K562 (cell line): Measurements from ENCODE around the gene F11R. TPM values are rescaled to one million over a fixed set of nuclear protein-coding genes. Genes with fewer than 3 reads are reported as not detected.

Experiments used
- ARID4B ChIP-seq: sonication (generic); formaldehyde crosslinking; IDR thresholded peaks from 2 replicates; pipeline ENCODE4 v1.8.0; 2022; ENCODE audit warnings: mild to moderate bottlenecking, missing genetic modification reagents
- ATF3 ChIP-seq, 2 experiments: fragments of 450-650 bp in 1 of 2; sonication (generic) in 1 of 2; formaldehyde crosslinking in 1 of 2; IDR thresholded peaks in 1 of 2; conservative IDR thresholded peaks in 1 of 2; 2 replicates each; pipeline versions ENCODE4 v1.6.1 to v1.8.1; 2016 to 2023; ENCODE audit warnings: mild to moderate bottlenecking in 2 of 2, moderate library complexity in 2 of 2, inconsistent platforms in 1 of 2, missing genetic modification reagents in 1 of 2
- ESRRA ChIP-seq: fragments of 450-650 bp; IDR thresholded peaks from 2 replicates; pipeline ENCODE4 v1.6.1; 2014; ENCODE audit warnings: low read depth, mild to moderate bottlenecking, moderate library complexity, borderline replicate concordance
- EZH2 ChIP-seq: IDR thresholded peaks from 2 replicates; pipeline ENCODE4 v1.6.1; 2012; ENCODE audit warnings: low read depth, mild to moderate bottlenecking, inconsistent platforms, low read length, borderline replicate concordance
- HBP1 ChIP-seq: fragments of 450-650 bp; formaldehyde crosslinking; IDR thresholded peaks from 2 replicates; pipeline ENCODE4 v1.4.0; 2022; ENCODE audit warnings: missing genetic modification characterization
- KDM2B ChIP-seq: fragments of 250-450 bp; sonication (Bioruptor Pico); IDR thresholded peaks from 2 replicates; pipeline ENCODE4 v1.8.0; 2021; ENCODE audit warnings: mild to moderate bottlenecking, moderate library complexity
- NCOA2 ChIP-seq, 2 experiments: fragments of 450-650 bp; IDR thresholded peaks; 2 replicates each; pipeline ENCODE4 v1.6.1; 2018; ENCODE audit warnings: mild to moderate bottlenecking in 2 of 2, moderate library complexity in 1 of 2; ENCODE audit not compliant: partially characterized antibody in 2 of 2
- TAF1 ChIP-seq: IDR thresholded peaks from 2 replicates; pipeline ENCODE4 v1.6.1; 2011; ENCODE audit warnings: mild to moderate bottlenecking, low read length, moderate library complexity; ENCODE audit not compliant: insufficient read depth, control insufficient read depth, severe bottlenecking; ENCODE audit errors: extremely low read depth
- TFAM ChIP-seq: fragments of 250-450 bp; sonication (Bioruptor Pico); conservative IDR thresholded peaks from 2 replicates; pipeline ENCODE4 v1.5.0; 2021; ENCODE audit warnings: mild to moderate bottlenecking, moderate library complexity
- THRB ChIP-seq: fragments of 450-650 bp; formaldehyde crosslinking; conservative IDR thresholded peaks from 2 replicates; pipeline ENCODE4 v1.4.0; 2022; ENCODE audit warnings: mild to moderate bottlenecking, missing genetic modification characterization
- ZFP30 ChIP-seq: fragments of 250-450 bp; sonication (Bioruptor Pico); IDR thresholded peaks from 2 replicates; pipeline ENCODE4 v1.8.0; 2022; ENCODE audit warnings: moderate library complexity, mild to moderate bottlenecking, inconsistent platforms, borderline replicate concordance
- ZFX ChIP-seq: sonication (generic); formaldehyde crosslinking; IDR thresholded peaks from 2 replicates; pipeline ENCODE4 v1.8.0; 2022; ENCODE audit warnings: mild to moderate bottlenecking, missing genetic modification reagents, moderate library complexity
- polyA plus RNA-seq, 8 experiments: library from polyadenylated mRNA; depleted of rRNA in 4 of 8; stranded (reverse) in 5 of 8; unstranded in 3 of 8; fragments of >200 nt; fragmentation: Nextera tagmentation in 2 of 8; fragmentation: Illumina TruSeq in 1 of 8; extraction: Ambion mirVana in 2 of 8; extraction: Trizol in 1 of 8; gene quantifications; 2 replicates each; pipeline versions ENCODE4 v1.2.1 to v1.2.3, GENCODE V29; 2011 to 2014; ENCODE audit warnings: inconsistent platforms in 1 of 8, missing spikeins in 1 of 8
- total RNA-seq, 7 experiments: library from RNA; depleted of rRNA in 6 of 7; stranded (reverse); fragments of >200 nt in 6 of 7; fragmentation: Illumina TruSeq in 2 of 7; extraction: Trizol in 2 of 7; gene quantifications; 2 replicates each; pipeline versions ENCODE4 v1.2.1 to v1.2.3, GENCODE V29; 2011 to 2021; ENCODE audit warnings: low replicate concordance in 1 of 7

The F11R gene
- total and polyA plus RNA-seq, 9 of the 15 experiments (the other 6 are each of a cell fraction or from before 2014, with no cell fraction given), result 27.4 to 187 (median 52.5) TPM

GRCh38 chr1:161045736-161046604, 25.0 kb upstream of the F11R start, which contains the start of gene USF1 (continued):
- TF ChIP-seq HBP1 (no peak), EZH2 (no peak), NCOA2 (IDR thresholded peaks at IDR 0.05; ENCODE audit: partially characterized antibody in 2 of 2) (peak in 1 of 2 experiments; percentile 75), TFAM (CRISPR knock-in tag) (no peak), ATF3 (IDR thresholded peaks at IDR 0.05) (no peak), ATF3 (CRISPR knock-in tag; conservative IDR thresholded peaks at IDR 0.05) (peak; percentile 92), ARID4B (CRISPR knock-in tag) (peak; percentile 9; the same call in 1 of the 2 replicates), ZFX (peak; percentile 77), THRB (CRISPR knock-in tag) (peak; percentile 64; the same call in 1 of the 2 replicates), KDM2B (CRISPR knock-in tag) (no peak), ZFP30 (CRISPR knock-in tag) (no peak), TAF1 (peak; percentile 91), ESRRA (0 out of 2 replicates have a peak, but pooled peaks have one; percentile 48)
